Stimulated activated CD8-positive, alpha-beta memory T cell treated with anti-CD3 and anti-CD28 coated beads, Interleukin-12 subunit alpha, Interleukin-12 subunit beta, amount 100 ng/mL, for 4 hours (primary cell): ENCODE results near the gene JPH2.
"Not testable (repeated sequence)": the region's sequence is repeated elsewhere in the genome, so short reads cannot be mapped to it uniquely, and the experiment has no call there.

Source experiments
- DNase-seq: peaks from one replicate; pipeline ENCODE4 v3.0.0-alpha.2; 2020; ENCODE audit warnings: low read depth

JPH2 gene

DNA sequence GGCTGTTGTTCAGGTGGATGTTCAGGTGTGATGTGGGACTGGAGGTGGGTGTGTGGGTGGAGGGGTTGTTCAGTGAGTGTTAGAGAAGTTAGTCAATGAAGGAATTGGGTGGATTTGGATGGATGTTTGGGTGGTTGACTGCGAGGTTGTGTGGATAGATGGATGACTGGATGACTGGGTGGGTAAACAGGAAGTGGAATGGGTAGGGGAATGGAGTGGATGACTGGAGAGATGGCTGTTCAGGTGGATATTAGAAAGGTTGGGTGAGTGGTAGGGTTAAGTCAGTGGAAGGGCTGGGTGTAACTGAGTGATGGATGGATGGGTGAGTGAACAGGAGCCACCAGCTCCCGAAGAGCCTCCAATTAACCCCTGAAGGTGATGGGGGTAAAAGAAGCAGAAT, 27.9 kb downstream of the JPH2 start:
- no peak for DNase-seq

DNA sequence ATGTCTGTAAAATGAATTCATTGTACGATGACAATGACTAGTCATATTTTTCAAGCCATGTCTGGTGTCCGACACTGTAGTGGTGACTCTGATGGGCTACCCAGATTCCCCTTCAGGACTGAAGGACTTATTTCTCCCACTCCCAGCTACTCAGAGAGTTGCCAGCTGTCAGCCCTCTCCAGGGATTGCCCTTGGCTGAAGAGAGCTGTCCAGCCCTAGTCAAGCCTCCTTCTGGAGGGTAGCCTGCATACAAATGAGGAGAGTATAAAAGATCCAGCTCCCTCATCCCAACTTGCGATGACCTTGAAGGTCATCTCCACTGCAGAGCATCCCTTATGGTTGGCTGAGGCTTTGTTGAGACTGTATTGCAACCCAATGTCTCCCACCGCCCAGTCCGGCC, 29.9 kb downstream of the JPH2 start:
- no peak for DNase-seq

DNA sequence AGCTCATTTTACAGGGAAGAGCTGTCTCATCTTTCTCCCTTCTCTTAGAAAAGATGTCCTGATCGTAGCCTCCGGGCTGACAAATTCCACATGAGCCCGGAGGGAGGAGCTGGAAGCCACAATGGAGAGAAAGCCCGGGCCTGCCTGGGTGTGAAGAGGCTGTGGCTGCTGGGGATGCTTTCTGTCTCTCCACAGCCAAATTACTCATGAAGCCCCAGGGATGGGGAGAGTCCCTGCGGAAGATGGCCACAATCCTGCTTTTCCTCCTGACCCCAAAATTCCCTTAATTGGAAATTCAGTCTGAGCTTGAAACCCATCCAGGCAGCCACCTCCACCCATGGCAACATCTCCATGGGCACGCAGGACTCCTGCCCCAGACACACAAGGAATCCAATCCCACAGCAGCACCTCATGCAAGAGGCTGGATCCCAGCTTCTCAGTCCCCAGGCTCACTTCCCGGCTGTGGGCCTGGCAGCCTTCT, 32.4 kb downstream of the JPH2 start:
- no peak for DNase-seq

DNA sequence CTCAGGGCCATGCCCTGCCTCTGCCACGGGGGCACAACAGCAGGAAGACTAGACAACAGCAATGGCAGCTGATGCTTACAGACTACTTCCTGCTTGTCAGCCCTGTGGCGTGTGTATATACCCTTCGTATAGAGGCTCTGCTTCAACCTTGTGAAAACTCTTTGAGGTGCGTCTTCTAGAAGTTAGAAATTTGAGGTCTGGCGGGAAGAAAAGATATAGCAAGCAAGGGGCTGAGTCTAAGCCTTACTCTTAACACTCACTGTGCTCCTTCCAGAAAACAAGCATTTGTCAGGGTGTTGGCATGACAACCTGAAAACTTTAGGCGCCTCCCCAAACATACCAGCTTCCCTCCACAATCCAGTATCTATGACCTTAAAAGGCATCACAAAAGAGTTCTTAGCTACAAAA, 33.3 kb downstream of the JPH2 start:
- DNase-seq: no peak

DNA sequence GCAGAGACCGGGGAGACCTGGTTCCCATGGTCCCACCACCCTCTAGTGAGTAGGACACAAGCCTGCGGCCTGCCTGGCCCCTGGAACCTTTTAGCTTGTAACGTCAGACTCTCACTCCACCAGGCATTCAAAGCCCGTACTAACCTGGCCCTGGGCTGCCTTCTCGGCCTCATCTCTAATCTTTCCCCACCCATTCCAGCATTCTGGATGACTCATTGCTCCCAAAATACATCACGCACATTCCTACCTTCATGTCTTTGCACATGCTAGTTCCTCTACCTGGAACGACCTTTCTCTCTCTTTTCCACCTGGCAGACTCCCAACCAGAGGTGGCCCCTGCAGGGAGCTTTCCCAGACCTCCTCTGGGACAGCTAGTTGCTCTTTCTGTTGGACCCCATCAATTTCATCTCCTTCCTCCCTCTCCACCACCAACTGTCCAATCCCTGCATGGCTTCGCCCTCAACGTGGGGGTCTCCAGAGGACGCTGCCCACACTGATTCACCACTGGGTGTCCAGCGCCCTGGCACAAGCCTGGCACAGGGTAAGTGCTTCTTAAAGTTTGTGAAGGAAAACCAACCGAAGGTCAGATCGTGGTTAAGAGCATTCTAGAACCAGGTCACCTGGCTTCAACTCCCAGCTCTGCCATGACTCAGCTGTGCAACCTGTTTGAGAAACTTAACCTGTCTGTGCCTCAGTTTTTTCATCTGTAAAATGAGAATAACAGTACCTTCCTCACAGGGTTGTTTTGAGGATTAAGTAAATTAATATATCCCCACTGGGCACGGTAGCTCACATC, 35.2 kb downstream of the JPH2 start:
- no peak for DNase-seq

DNA sequence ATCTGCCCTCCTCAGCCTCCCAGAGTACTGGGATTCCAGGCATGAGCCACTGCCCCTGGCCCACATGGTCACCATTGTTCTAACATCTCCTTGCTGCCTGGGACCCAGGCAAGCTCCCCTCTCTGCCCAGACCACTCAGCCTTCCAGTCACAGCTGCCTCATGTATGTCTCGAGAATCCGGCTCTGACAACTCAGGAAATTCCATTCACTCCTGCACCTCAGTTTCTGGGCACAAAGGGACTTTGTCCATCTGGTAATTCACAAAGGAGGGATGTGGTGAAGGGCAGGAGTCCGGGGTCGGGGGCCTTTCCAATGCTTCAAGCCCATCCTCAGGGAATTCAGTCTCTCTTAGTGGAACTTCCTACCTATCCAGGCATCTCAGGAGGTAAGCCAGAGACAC, 40.7 kb downstream of the JPH2 start:
- DNase-seq: no peak

DNA sequence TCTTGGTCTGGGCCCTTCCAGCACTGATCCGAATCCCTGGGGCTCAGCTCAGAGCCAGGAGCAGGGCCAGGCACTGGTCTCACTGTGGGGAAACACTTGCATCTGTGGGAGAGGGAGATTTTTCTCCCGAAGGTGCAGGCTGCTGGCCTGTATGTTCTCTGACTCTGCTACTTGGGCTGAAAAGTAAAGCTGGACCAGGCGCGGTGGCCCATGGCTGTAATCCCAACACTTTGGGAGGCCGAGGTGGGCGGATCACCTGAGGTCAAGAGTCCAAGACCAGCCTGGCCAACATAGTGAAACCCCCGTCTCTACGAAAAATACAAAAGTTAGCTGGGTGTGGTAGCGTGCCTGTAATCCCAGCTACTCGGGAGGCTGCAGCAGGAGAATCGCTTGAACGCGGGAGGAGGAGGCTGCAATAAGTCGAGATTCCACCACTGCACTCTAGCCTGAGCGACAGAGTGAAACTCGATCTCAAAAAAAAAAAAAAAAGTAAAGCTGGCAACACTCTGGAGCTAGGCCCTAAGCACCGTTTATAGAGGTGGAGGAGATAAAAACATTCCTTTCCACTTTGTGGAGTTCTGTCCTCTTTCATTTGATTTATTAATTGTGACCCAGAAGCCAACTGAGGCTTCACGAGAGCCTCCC, 41.7 kb downstream of the JPH2 start:
- DNase-seq: no peak

DNA sequence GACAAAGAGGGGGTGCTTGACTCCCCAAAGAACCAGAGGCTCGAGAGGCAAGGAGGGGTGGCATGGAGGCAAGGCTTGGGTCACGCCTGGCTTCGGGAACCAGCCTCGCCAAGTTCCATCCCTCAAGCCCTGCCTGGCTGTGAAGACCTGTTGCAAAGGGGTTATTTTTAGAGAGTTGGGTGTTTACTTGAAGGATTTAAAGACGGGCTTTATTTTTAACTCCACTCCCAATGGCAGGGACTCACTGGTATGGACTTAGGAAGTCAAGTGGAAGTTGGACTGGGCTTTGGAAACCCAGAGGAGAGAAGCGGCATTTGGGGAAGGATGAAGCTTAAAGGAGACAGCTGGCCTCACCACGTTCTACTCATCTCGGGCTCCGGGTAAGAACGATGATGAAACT, 43.1 kb downstream of the JPH2 start:
- DNase-seq: no peak

DNA sequence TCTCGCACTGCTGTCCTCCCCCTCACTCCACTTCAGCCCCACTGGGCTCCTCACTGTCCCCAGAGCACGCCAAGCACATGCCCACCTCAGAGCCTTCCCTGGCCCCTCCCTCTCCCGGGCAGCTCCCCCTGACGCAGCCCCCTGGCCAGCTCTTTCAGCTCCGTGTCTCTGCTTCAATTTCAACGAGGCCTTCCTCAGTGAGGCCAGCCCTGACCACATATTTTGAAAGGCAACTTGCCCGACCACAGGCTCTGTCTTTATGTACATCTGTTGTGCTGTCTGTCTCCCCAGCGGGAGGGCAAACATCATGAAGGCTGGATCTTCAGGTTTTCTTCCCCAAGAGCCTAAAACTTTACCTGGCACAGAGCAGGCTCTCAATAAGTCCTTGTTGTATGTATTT, 44.6 kb downstream of the JPH2 start:
- no peak for DNase-seq

DNA sequence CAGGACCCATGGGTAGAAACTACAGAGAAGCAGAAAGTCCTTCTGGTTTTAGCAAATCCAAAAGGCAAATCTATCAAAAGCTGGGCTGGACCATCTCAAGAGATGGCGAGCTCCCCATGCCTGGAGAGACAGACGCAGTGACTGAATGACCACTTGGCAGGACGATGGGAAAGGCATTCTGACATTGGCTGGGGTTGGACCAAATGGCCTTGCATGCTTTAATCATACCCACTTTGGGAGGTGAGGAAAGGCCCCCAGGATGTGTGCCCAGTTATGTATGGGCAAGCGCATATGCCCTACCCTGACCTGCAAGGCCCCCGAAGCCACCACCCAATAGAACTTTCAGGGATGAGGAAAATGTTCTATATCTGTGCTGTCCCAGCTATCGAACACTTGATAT, 45.1 kb downstream of the JPH2 start:
- DNase-seq: no peak

DNA sequence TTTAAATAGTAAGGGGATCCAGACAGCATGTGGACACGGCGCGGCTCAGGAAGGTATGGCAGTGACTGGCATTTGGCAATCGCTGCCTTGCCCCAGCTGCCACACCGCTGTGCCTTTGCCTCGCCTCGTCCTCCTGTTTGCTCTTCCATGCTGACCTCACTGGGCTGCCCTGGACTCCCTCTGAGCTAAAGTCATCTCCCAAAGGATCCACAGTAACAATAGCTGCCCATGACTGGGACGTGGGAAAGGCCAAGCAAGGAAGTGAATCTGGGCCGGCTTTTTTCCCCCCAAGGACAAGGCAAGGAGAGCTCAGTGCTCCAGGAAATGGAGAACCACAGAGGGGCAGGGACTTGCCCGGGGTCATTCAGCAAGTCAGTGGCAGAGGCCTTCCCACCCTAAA, 48.1 kb downstream of the JPH2 start:
- DNase-seq: no peak

DNA sequence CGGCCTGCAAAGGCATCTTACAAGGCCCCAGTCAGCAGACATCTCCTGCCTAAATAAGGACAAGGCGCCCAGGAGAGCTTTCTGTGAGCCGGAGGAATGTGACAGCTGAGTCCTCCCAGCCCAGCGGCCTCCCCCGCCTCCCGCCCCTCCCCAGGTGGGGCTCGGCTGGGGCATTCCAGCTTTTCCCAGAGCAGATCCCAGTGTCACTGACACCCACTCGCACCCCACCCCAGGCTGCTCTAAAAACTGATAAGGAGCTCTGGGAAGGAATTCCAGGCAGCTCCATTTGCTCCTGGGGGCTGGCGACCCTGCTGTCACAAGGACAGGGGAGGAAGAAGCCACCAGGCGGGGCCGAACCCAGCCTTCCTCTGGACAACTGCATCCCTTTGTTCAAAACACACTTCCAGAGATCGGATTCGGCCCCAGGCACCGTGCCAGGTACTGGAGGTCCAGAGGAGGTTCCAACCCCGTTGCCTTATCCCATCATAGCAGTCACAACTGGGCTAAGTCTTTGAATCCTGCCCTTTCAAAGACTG, 49.7 kb downstream of the JPH2 start:
- DNase-seq: no peak

DNA sequence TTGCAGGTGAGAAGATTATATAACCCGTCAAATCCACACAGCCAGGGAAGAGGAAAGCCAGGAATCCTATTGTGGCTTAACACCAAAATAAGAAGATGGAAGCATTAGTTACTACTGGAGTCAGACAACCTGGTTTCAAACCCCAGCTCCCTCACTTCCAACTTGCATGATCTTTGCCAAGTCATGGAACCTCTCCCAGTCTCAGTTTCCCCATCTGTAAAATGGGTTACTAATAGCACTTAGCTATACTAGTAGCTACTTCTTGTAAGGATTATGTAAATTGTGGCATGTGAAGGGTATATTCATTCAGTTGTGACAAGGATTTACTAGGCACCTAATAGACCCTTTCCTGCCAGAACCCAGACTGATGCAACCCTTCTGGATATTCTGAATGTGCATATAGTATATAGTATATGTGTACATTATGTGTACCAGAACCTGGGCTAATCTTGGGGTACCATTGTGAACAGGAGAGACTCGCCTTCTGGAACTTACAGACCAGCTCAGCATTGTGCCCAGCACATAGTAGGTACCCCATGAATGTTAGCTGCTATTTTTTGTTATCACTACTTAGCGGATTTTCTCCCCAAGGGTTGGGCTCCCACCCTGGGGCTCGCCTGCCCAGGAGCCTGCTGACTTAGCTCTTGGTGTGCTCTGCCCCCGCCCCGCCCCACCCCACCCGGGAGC, 50.3 kb downstream of the JPH2 start:
- no peak for DNase-seq

DNA sequence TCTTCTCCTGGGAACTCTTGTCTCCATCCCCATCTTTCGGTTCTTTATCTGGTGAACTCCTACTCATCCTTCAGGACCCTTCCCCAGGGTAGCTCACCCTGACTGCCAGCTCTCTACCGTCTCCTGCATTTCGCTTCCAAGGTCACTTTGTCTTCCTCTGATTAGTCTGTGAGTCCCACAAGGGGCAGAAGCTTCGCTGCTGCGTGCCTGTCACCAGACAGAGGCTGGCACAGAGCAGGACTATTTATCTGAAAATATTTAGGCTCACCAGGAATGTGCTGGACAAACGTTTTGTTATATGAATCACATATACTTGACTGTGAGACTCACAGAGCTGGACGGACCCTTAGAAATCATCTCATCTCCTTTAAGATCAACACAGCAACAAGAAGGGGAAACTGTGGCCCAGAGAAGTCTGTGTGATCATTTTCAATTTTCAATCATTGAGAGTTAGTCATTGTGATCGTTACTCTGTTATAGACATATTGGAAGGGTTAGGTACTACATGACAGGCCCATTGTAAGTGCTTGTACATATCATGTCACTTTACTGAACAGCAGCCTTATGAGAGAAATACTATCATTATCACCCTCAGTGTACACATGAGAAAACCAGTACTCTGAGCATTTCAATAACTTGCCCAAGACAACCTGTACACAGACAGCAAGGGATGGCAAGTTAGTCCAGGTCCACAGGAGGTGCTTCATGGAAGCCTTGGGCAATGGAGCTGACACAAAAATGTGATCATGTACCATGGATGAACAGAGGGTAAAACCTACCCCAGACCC, 51.4 kb downstream of the JPH2 start:
- DNase-seq: no peak

DNA sequence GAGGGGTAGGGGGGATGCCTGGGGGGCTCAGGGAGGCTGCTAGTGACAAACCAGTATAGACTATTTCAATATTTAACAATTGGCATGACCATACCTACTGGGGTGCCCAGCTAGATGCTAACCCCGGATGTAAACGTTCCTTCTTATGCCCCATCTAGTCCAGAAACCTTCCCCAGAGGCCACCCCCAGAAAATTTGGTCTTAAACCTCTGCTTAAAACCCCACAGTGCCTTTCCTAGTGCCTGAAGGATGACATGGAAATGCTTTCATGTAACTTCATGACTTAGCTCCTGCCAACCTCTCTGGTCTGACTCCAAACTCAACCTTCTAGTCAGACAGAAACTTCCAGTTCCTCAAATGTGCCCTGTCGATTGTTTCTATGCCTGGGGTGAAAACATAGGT, 52.0 kb downstream of the JPH2 start:
- no peak for DNase-seq

DNA sequence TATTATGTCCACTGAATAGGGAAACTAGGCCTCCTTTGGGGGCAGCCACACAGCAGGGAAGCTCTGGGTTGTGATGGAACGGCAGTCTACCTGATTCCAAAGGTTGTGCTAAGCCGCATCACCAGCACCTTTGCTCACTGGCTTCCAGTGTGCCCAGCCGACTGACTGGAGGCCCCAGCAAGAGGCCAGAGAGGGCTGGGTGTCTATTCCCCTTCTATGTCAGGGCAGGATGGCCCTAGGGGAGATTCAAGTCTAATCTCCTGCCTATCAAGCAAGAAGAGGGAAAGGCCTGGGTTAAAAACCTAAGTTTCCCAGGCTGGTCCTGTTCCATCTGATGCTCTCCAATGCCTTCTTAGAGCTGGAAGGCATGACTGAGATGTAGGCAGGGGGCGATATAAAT, 53.6 kb downstream of the JPH2 start:
- DNase-seq: no peak

DNA sequence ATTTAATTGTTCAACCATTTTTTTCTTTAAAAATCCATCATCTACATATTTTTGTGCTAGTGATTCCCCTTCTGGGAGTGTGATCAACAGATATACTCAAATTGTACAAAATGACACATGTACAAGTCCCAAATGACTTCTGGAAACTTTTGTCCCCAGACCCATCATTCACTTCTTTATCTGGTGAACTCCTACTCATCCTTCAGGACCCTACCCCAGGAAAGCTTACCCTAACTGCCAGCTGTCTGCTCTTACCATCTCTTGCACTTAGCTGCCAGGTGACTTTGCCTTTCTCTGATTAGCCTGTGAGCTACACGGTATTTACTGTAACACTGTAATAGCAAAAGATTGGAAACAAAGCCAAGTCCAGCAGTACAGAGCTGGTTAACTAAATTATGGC, 55.3 kb downstream of the JPH2 start:
- no peak for DNase-seq

DNA sequence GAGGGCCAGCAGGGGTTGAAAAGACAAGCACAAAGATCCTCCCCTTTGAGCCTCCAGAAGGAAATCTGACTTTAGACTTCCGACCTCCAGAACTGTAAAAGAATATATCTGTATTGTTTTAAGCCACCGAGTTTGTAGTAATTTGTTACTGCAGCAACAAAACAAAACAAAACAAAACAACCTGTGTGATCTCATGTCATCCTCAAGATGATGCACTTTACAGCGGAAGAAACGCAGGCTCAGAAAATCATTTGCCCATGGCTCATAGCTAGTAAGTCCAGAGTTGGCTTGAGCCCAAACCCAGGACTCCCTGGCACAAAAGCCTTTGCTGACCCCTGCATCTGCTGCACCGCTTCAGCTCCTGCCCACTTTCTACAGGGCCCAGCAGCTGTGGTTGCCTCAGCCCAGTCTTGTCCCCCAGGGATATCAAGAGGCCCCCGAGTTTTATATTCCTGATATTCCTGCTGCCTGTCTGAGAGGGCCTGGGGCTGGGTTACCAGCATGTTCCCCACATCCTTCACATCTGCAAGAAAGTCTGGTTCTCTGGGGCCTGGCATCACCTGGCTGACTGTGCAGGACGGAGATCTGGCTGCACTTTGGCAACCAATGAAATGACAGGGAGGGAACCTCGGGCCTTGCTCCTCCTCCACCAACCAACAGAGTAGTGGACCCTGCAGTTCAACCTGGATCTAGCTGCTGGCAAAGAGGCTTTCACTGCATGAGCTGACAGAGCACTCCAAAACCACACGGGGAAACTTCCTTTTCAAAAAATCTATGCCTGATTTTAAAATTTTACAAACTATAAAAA, 56.9 kb downstream of the JPH2 start:
- DNase-seq: no peak

DNA sequence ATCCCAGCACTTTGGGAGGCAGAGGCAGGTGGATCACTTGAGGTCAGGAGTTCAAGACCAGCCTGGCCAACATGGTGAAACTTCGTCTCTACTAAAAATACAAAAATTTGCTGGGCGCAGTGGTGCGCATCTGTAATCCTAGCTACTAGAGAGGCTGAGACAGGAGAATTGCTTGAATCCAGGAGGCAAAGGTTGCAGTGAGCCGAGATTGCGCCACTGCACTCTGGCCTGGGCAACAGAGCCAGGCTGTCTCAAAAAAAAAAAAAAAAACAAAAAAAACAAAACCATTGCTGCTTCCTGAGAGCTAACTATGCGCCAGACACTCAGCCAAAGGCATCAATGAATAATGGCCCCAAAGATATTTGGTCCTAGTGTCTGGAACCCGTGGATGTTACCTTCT, 57.7 kb downstream of the JPH2 start:
- DNase-seq: not testable (repeated sequence)

DNA sequence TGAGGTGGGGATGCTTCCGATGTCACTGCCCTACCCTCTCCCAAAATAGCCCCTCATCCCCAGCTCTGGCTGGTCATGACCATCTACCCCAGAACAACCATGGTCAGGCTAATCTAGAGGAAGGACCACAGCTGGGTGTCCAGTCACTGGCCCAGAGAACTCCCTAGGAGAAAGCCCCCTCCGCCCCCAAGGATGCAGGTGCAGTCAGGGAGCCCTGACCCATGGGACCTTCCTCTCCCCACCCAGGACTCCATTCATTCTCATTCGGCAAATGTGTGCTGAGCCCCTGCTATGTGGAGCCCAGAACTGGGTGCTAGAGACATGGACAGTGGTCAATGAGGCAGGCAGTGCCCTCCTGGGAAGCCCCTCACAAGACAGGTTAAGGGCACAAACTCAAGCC, 60.5 kb downstream of the JPH2 start:
- no peak for DNase-seq
